ENCODE results near the gene F2.
"Not testable (repeated sequence)": the region's sequence is repeated elsewhere in the genome, so short reads cannot be mapped to it uniquely, and the experiment has no call there.

The F2 gene

GRCh38 chr11:46686886-46687795 lies 31.9 kb upstream of the F2 start:
- FAIRE-seq = no peak

GRCh38 chr11:46690702-46691101 lies 28.3 kb upstream of the F2 start:
- no peak for FAIRE-seq

GRCh38 chr11:46692450-46692849 lies 26.6 kb upstream of the F2 start:
- no peak for FAIRE-seq

- FAIRE-seq = no peak
Measured at GRCh38 chr11:46693597-46694012, 25.4 kb upstream of the F2 start.

- no peak for FAIRE-seq
Measured at GRCh38 chr11:46694072-46694471, 24.9 kb upstream of the F2 start.

GRCh38 chr11:46694607-46695006 lies 24.4 kb upstream of the F2 start:
- FAIRE-seq = no peak

GRCh38 chr11:46695345-46696211 lies 23.4 kb upstream of the F2 start:
- FAIRE-seq = no peak

GRCh38 chr11:46696212-46696558 lies 22.8 kb upstream of the F2 start:
- FAIRE-seq = no peak

- FAIRE-seq = no peak
Measured at GRCh38 chr11:46697303-46697702, 21.7 kb upstream of the F2 start.

GRCh38 chr11:46697723-46698122 lies 21.3 kb upstream of the F2 start:
- no peak for FAIRE-seq

- FAIRE-seq = no peak
Measured at GRCh38 chr11:46698597-46698996, 20.4 kb upstream of the F2 start.

- peak; percentile 98 for FAIRE-seq
Measured at GRCh38 chr11:46700241-46701077, 18.6 kb upstream of the F2 start, which contains the start of the genes ARHGAP1 and ZNF408. Gene ARHGAP1, minus strand, starts transcription at chr11:46700619. Its CDS starts 4,512 bp downstream, at chr11:46696107. Gene ZNF408, plus strand, starts transcription at chr11:46701031. Its CDS starts 17 bp downstream, at chr11:46701048.

GRCh38 chr11:46701078-46701654 lies 17.8 kb upstream of the F2 start:
- no peak for FAIRE-seq

GRCh38 chr11:46705070-46705688 lies 13.8 kb upstream of the F2 start:
- FAIRE-seq = no peak

- FAIRE-seq = no peak
Measured at GRCh38 chr11:46706886-46707285, 12.1 kb upstream of the F2 start.

GRCh38 chr11:46709351-46709750 lies 9.7 kb upstream of the F2 start:
- FAIRE-seq = not testable (repeated sequence)

GRCh38 chr11:46710821-46711269 lies 8.2 kb upstream of the F2 start:
- no peak for FAIRE-seq

- FAIRE-seq = no peak
Measured at GRCh38 chr11:46711303-46711702, 7.7 kb upstream of the F2 start.

- no peak for FAIRE-seq
Measured at GRCh38 chr11:46712874-46713576, 6.0 kb upstream of the F2 start.

GRCh38 chr11:46717825-46718154 lies 1.2 kb upstream of the F2 start:
- not testable (repeated sequence) for FAIRE-seq
